Articular chondrocyte of knee joint (primary cell): ENCODE data around the gene ING5. TPM values are rescaled to one million over a fixed set of nuclear protein-coding genes. Genes with fewer than 3 reads are reported as not detected.

Experiments
- total RNA-seq: library from RNA; depleted of rRNA; stranded (reverse); fragments of >200 nt; gene quantifications from 2 replicates; pipeline ENCODE4 v1.2.3, GENCODE V29; 2012

Gene ING5
- 11.8 and 13.1 TPM in 2 replicates for total RNA-seq

DNA sequence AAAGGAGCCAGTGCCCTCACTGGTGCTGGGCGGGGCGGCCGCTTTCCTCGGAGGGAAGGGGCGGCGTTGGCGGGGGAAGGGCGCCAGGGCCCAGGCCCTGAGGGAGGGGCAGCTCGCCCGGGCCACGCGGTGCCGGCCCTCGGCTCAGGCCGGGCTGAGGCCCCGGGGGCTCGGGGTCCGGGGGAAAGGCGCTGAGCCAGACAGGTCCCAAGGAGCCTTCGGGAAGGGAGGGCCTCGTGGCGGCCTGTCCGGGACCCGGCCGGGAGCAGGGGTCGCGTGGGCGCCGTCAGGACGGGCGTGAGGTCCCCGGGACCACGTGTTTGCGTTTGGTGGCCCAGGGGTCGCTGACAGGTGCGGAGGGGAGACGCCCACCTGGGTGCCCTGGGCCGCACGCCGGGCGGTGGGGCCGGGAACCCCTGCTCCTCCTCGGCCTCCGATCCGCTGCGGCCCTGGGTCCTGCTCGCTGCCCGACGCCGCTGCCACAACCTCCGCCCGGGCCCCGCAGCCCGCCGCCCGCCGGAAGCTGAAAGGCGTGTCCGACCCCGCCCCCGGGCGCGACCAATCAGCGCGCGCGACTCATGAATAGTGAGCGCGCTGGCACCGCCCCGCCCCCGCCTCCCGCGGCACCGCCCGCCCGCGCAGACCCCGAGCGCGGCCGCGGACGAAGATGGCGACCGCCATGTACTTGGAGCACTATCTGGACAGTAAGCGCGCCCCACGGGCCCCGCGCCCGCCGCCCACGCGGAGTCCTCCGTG lies at the start of gene ING5:
Gene ING5 (plus strand): TSS at position 641 of the 756 bp plus-strand sequence. CDS start 27 bp downstream, at position 668.

DNA sequence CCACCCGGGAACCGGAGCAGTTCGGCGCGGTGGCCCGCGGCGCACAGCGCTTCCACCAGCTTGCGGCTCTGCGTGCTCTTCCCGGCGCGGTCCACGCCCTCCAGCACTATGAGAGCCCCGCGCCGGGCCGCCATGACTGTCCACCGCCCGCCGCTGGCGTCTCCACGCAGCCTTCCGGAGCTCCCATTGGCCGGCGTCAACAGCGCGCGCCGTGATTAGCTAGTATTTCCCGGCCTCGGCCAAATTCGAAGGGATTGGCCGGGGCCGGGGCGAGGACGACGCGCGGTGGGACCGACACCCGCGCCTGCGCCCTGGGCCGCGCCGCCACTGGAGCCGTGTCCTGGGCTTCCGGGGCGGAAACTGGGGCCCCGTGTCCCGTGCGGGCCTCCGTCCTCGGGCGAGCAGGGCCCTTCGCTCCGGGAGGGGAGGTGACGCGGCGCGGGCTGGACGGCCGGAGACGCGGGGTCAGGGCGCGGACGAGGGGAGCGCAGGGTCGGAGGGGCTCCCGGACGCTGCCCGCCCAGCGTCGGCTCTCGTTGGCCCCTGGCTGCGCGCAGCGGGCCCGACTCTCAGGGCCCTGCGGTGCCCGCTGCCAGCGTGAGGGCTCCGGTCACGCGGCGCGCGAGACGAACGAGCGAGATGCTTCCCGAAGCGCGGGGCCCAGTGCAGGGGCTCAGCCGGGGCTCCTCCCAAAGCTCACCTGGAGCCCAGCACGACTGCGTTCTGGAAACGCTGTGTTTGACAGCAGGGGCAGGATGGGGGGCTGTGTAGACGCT lies 15.0 kb upstream of the ING5 start, which contains the start of gene DTYMK:
Gene DTYMK (minus strand): TSS at position 166 of the 776 bp plus-strand sequence. CDS start 32 bp downstream, at position 134.

DNA sequence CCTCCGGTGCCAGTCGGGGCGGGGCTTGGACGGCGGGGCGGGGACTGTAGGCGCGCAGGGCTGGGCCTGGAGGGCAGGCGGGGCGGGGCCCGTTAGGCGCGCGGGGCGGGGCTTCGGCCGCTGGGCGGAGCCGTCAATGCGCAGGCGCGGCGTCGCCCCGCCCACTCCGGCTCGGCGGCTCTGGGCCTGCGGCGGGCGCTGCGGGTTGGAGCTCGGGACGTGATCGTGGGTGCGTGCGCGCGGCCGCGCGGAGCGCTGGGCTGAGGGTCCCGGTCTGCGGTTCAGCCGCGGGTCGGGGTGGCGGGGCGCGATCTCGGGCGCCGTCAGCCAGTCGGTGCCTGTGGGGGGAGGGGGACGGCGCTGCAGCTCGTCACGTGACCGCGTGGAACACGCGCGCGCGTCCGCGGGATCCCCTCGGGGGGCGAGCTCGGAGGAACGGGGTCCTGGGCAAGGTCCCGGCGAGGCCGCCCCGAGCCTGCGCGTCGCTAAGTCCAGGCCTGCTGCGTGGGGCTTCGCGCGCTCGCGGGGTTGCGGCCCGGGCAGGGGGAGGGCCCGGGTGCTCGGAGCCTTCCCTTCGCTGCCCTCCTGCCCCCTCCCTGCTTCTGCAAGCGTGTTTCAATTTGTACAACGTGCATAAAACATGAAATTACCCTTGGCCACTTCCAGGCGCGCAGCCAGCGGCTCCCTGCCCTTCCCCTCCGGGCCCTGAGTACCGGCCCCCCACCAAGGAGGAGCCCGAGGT lies 32.8 kb downstream of the ING5 start, which contains the start of gene D2HGDH:
Gene D2HGDH (plus strand): TSS at position 164 of the 742 bp plus-strand sequence. CDS start 595 bp downstream, outside the sequence.

DNA sequence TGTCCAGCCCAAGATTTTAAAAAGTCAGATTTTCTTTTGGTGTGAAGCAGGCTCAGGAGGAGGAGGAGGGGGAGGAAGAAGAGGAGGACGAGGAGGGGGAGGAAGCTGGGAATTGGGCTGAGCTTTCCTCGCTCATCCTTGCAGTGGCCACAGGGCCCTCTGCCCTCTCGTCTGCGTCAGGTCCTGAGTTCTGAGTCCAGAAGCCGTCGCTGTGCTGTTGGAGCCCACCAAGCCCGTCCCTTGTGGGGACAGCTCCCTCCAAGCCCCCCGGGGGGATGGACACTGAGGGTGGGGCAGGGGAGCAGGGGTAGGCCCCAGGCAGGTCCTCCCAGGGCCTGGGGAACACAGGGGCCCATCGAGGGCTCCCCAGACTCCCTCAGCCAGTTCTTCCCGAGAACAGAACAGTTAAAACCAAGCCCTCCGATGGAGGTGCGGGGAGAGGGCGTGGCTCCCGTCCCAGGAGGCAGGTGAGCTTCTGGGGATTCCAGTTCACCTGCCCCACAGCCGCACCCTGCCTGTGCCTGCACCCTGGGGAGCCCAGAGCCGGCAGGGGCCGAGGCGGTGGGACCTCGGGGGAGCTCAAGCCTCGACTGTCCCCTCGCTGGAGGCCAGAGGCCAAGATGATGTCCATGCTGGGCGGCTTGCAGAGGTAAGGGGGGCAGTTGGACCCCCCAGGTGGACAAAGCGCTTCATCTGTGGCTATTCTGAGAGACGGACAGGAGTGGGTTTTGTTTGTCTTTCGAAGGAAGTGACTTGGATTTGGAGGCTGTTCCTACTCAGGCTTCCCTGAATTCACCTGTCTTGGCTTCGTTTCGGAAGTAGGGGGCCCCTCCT lies 74.7 kb downstream of the ING5 start, which contains the start of gene GAL3ST2:
Gene GAL3ST2 (plus strand): TSS at position 487 of the 834 bp plus-strand sequence. CDS start 134 bp downstream, at position 621.

Other genes with a start within 250 kb of the ING5 start
- 127 and 135 TPM in 2 replicates for gene STK25, start 193.5 kb upstream of the ING5 start, total RNA-seq
- 24.3 and 27.2 TPM in 2 replicates for gene BOK, start 143.3 kb upstream of the ING5 start, total RNA-seq
- 31.9 and 35.3 TPM in 2 replicates for gene THAP4, start 64.9 kb upstream of the ING5 start, total RNA-seq
- gene ATG4B, start 64.3 kb upstream of the ING5 start, total RNA-seq: 45.7 and 47.6 TPM in 2 replicates
- gene DTYMK, start 15.2 kb upstream of the ING5 start, total RNA-seq: 18.3 and 21.0 TPM in 2 replicates
- 11.7 and 11.8 TPM in 2 replicates for gene D2HGDH, start 32.6 kb downstream of the ING5 start, total RNA-seq
- gene GAL3ST2, start 74.8 kb downstream of the ING5 start, total RNA-seq: 0.26 TPM in 1 of 2 replicates, not detected in the other
- 0.11 TPM in 1 of 2 replicates, not detected in the other for gene NEU4, start 107.2 kb downstream of the ING5 start, total RNA-seq
- not detected in 2 replicates for gene PDCD1, start 156.9 kb downstream of the ING5 start, total RNA-seq
- not detected in 2 replicates for gene RTP5, start 167.7 kb downstream of the ING5 start, total RNA-seq